ENCODE data around the gene NLRP6.

DNA sequence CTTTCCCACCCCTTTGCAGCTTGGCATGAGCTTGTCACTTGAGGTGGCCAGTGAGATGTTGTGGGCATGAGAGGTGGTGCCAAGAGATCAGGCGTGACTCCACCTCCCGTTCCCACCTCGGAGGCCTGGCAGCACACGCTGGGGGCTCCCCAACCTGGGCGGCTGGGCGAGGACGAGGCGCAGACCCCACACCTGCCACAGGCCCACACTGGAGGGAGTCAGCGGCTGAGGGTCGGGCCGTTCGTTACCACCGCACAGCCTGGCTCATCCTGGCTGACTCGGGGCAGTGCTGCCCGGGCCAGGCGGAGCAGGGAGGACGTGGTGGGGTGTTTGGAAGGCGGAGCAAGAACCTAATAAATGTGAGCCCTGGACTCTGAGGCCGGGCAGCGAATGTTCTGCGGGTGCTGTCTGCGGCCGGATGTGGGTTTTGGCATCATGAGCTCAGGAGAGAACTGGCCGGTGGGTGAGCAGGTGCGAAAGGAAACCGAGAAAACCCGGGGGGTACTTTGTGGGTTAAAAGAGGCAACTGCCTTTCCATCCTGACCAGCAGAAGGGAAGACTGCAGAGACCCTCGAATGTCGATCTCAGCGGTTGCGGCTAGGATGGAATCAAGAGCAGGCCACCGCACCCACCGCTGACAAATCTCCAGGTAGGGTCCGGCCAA, 52.6 kb downstream of the NLRP6 start:
- TF ChIP-seq, protein P1, sequence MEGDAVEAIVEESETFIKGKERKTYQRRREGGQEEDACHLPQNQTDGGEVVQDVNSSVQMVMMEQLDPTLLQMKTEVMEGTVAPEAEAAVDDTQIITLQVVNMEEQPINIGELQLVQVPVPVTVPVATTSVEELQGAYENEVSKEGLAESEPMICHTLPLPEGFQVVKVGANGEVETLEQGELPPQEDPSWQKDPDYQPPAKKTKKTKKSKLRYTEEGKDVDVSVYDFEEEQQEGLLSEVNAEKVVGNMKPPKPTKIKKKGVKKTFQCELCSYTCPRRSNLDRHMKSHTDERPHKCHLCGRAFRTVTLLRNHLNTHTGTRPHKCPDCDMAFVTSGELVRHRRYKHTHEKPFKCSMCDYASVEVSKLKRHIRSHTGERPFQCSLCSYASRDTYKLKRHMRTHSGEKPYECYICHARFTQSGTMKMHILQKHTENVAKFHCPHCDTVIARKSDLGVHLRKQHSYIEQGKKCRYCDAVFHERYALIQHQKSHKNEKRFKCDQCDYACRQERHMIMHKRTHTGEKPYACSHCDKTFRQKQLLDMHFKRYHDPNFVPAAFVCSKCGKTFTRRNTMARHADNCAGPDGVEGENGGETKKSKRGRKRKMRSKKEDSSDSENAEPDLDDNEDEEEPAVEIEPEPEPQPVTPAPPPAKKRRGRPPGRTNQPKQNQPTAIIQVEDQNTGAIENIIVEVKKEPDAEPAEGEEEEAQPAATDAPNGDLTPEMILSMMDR (IDR thresholded peaks at IDR 0.05) = no peak
- TF ChIP-seq POLR2A (IDR thresholded peaks at IDR 0.05) = no peak
- TF ChIP-seq POLR2AphosphoS5 (IDR thresholded peaks at IDR 0.05) = no peak
